Activated naive CD4-positive, alpha-beta T cell treated with anti-CD3 and anti-CD28 coated beads, Interleukin-2, amount 10 ng/mL, durations not matched to agents 7 days and 5 days (primary cell): ENCODE results near the gene SLCO4A1.
"Not testable (repeated sequence)": the region's sequence is repeated elsewhere in the genome, so short reads cannot be mapped to it uniquely, and the experiment has no call there.

Experiments
- CTCF ChIA-PET: fragments of 350-600 bp; sonication (Branson Sonifier 250); formaldehyde crosslinking; loops from one replicate; lab custom pipeline; 2021; ENCODE audit warnings: antibody characterized with exemption; lab: Charles Lee
- DNase-seq: peaks from one replicate; pipeline ENCODE4 v3.0.0-alpha.2; 2020
- H3K27ac Mint-ChIP-seq: one replicate; pipeline ENCODE4 v1.8.0; 2021; ENCODE audit warnings: mild to moderate bottlenecking, moderate library complexity, mixed read lengths
- H3K27me3 Mint-ChIP-seq: one replicate; pipeline ENCODE4 v1.8.0; 2021; ENCODE audit warnings: mild to moderate bottlenecking, mixed read lengths
- H3K36me3 Mint-ChIP-seq: one replicate; pipeline ENCODE4 v1.8.0; 2021; ENCODE audit warnings: mixed read lengths
- H3K4me1 Mint-ChIP-seq: one replicate; pipeline ENCODE4 v1.8.0; 2021; ENCODE audit warnings: mixed read lengths
- H3K4me3 Mint-ChIP-seq: one replicate; pipeline ENCODE4 v1.8.0; 2021; ENCODE audit warnings: mild to moderate bottlenecking, moderate library complexity, mixed read lengths
- H3K9me3 Mint-ChIP-seq: one replicate; pipeline ENCODE4 v1.8.0; 2021; ENCODE audit warnings: mixed read lengths

SLCO4A1 gene

DNA sequence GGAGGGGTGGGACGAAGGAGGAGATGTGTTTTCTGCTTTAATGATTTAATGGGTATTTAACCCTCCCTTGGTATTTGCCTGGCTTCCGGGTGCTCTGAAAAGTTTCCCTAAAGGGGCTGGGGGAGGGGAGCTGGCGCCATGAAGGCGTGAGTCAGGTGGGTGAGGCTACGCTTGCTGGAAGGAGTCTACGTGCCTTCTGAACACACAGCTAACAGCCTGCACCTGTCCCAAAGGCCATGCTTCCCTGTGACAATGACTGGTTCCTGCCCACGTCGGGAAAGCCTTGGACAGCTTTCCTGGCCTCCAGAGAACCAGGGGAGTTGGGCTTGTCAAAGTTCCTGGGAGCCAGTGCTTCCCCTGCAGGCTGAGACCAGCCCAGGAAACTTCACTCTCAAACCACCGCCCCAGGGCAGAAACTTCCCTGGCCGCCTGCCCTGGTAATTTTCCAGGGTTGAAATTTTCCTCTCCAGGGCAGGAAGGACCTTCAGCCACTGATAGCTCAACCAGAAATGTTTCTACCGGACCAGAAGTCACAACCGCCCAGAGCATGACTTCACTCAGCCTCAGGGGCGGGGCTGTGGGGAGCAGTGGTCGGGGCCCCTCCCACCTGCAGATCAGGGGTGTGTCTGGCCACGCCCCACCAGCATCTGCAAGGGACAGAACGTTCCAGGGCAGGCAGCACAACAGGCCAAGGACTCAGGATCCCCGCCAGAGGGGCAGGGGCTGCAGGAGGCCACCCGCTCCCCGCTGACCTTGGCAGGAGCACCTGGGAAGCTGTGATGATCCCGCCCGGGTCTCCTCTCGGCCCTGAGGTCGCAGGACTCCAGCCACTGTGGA is 18.6 kb upstream of the SLCO4A1 start:
- H3K9me3 Mint-ChIP-seq = no peaks in the 10 kb centered on the region
- peak; percentile 96 for DNase-seq
- H3K4me1 Mint-ChIP-seq = peaks cover 49% of the 10 kb centered on the region
- no peaks in the 10 kb centered on the region for H3K36me3 Mint-ChIP-seq
- CTCF ChIA-PET = interaction anchor here (1.4 to 2.5 kb wide), 5 partner anchors 12 to 168 kb away, joined by 3 to 8 read pairs (median 6); no protein-coding TSS in a partner anchor
- H3K4me3 Mint-ChIP-seq = peak overlapping the region; percentile 71
- H3K27ac Mint-ChIP-seq = peak overlapping the region; percentile 95
- H3K27me3 Mint-ChIP-seq = peaks cover 13% of the 10 kb centered on the region

GRCh38 chr20:62624325-62624690 is 18.0 kb upstream of the SLCO4A1 start:
- no peaks in the 10 kb centered on the region for H3K36me3 Mint-ChIP-seq
- peaks cover 14% of the 10 kb centered on the region for H3K27me3 Mint-ChIP-seq
- H3K4me1 Mint-ChIP-seq = peaks cover 43% of the 10 kb centered on the region
- DNase-seq = peak; percentile 52
- H3K27ac Mint-ChIP-seq = peak overlapping the region; percentile 95
- no peaks in the 10 kb centered on the region for H3K9me3 Mint-ChIP-seq
- CTCF ChIA-PET = interaction anchor here (1.2 to 2.5 kb wide), 6 partner anchors 11 to 168 kb away, joined by 3 to 8 read pairs (median 6); partner anchors contain the start of gene SLCO4A1
- H3K4me3 Mint-ChIP-seq = peak overlapping the region; percentile 71

DNA sequence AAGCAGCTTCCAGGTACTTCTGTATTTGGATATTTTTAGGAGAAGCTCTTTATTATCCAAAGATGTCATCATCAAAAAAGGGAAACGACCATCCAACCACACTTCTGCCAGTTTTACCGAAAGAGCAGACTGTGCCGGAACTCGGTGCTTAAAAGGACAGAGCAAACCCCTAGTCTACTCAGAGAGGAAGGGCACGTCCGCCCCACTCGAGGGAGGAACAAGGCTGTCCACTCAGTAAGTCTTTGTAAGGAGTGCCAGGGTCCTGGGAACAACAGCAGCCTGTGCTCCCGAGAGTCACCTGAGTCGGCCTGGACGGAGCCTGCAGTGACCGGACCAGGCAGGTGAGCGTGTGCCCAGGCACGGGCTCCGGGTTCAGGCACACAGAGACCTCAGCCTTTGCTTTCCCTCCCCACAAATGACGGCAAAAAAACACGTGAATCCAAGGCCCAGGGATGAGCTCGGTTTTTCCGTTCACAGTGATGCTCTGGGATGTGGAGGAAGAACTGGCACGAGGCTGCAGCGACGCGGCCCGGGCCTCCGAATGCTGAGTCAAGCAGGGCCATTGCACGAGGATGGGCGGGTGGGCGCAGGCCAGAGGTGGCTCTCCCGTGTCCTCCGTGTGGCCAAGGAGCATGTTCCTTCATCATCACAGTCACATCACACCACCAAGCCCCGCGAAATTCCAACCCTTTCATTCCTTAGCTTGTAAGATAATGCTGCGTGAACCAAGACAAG is 17.4 kb upstream of the SLCO4A1 start:
- Mint-ChIP-seq H3K4me1 (peaks cover 40% of the 10 kb centered on the region), H3K27ac (peak overlapping the region; percentile 71), H3K27me3 (peaks cover 20% of the 10 kb centered on the region), H3K36me3 (no peaks in the 10 kb centered on the region), H3K9me3 (no peaks in the 10 kb centered on the region), H3K4me3 (no peak overlapping the region)
- CTCF ChIA-PET = interaction anchor here (1.2 to 2.5 kb wide), 5 partner anchors 10 to 167 kb away, joined by 3 to 8 read pairs (median 5); partner anchors contain the start of gene SLCO4A1
- no peak for DNase-seq

- H3K4me1 Mint-ChIP-seq = peaks cover 40% of the 10 kb centered on the region
- no peak overlapping the region for H3K4me3 Mint-ChIP-seq
- H3K9me3 Mint-ChIP-seq = no peaks in the 10 kb centered on the region
- no peak for DNase-seq
- no peaks in the 10 kb centered on the region for H3K36me3 Mint-ChIP-seq
- CTCF ChIA-PET = interaction anchor here (0.9 to 2.5 kb wide), 5 partner anchors 10 to 216 kb away, joined by 3 to 8 read pairs (median 3); partner anchors contain the start of gene SLCO4A1
- peaks cover 26% of the 10 kb centered on the region for H3K27me3 Mint-ChIP-seq
- H3K27ac Mint-ChIP-seq = peak overlapping the region; percentile 14
Observed at GRCh38 chr20:62625516-62625915, 16.8 kb upstream of the SLCO4A1 start.

DNA sequence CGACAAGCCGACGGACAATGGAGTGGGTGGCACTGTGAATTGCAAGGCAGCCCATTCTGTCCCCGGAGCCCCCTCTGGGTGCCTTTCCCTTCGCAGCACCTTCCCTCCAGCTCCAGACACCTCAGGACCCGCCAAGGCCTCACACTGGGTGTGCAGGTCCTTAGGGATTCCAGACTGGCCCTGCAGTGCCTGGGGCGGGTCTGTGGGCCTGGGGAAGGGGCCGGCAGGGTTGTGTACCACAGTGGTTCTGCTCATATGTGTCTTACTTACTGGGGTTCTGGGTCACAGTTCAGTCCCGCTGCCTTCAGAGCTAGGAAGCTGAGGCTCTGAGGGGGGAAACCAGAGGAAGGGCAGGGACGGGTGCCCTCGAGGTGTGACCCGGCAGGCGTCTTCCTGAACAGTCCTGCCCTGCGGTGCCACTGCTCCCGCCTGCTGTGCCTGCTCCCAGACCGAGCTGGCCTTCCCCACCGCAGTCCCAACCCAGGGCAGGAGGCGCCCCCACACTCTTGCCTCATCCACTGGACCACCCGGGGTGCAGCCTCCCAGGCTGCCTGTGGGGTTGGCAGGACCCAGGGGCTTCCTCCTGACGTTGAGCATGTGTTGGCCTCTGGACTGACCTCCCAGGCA is 16.3 kb upstream of the SLCO4A1 start:
- Mint-ChIP-seq H3K36me3 (no peaks in the 10 kb centered on the region), H3K27me3 (peaks cover 31% of the 10 kb centered on the region), H3K4me1 (peaks cover 40% of the 10 kb centered on the region), H3K9me3 (no peaks in the 10 kb centered on the region), H3K27ac (no peak overlapping the region), H3K4me3 (no peak overlapping the region)
- DNase-seq = no peak
- CTCF ChIA-PET = interaction anchor here (0.9 to 1.4 kb wide), 3 partner anchors 9 to 216 kb away, joined by 3 to 5 read pairs (median 4); no protein-coding TSS in a partner anchor

- H3K9me3 Mint-ChIP-seq, H3K36me3 Mint-ChIP-seq, H3K4me3 Mint-ChIP-seq, H3K27ac Mint-ChIP-seq, DNase-seq: not testable (repeated sequence)
- peaks cover 28% of the 10 kb centered on the region for H3K4me1 Mint-ChIP-seq
- H3K27me3 Mint-ChIP-seq = peaks cover 42% of the 10 kb centered on the region
- CTCF ChIA-PET = interaction anchor here (1.4 kb wide), 1 partner anchor 11 kb away, joined by 4 read pairs; no protein-coding TSS in a partner anchor
Observed at GRCh38 chr20:62627425-62627824, 14.9 kb upstream of the SLCO4A1 start.

DNA sequence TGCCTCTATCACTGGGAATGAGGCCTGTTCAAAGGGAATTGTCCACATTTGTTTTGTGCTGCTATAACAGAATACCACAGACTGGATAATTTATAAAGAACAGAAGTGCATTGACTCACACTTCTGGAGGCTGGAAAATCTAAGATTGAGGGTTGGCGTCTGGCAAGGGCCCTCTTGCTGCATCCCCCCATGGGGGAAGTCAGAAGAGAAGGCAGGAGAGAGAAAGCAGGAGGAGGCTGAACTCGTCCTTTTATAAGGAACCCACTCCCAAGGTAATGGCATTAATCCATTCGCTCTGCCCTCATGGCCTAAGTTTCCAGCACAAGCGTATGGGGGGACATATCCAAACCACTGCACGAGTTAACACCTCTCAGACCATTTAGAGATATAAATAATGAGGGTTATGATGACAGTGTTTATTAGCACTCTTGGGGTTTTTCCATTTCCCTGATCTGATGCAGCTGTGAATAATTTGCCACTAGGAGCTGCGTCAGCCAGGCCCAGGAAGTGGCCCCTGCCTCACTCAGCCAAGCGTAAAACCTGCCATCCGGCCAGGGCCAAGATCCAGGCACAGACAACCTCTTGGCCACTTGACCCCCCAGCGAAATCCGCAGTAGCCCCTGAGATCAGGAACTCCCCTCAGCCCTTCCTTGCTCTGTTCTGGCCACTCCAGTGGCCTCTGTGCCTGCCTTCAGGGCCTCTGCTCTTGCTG is 14.2 kb upstream of the SLCO4A1 start:
- no peak for DNase-seq
- CTCF ChIA-PET = interaction anchor here (1.5 kb wide), 1 partner anchor 180 kb away, joined by 4 read pairs; no protein-coding TSS in a partner anchor
- no peak overlapping the region for H3K4me3 Mint-ChIP-seq
- no peaks in the 10 kb centered on the region for H3K36me3 Mint-ChIP-seq
- H3K4me1 Mint-ChIP-seq = peaks cover 21% of the 10 kb centered on the region
- peaks cover 48% of the 10 kb centered on the region for H3K27me3 Mint-ChIP-seq
- H3K27ac Mint-ChIP-seq = no peak overlapping the region
- H3K9me3 Mint-ChIP-seq = no peaks in the 10 kb centered on the region

GRCh38 chr20:62628691-62629090 is 13.6 kb upstream of the SLCO4A1 start:
- no peak overlapping the region for H3K4me3 Mint-ChIP-seq
- no peak overlapping the region for H3K27ac Mint-ChIP-seq
- peaks cover 54% of the 10 kb centered on the region for H3K27me3 Mint-ChIP-seq
- DNase-seq = no peak
- H3K36me3 Mint-ChIP-seq = no peaks in the 10 kb centered on the region
- peaks cover 15% of the 10 kb centered on the region for H3K4me1 Mint-ChIP-seq
- CTCF ChIA-PET = interaction anchor here (0.8 to 1.5 kb wide), 2 partner anchors 23 to 180 kb away, joined by 3 to 4 read pairs; no protein-coding TSS in a partner anchor
- H3K9me3 Mint-ChIP-seq = no peaks in the 10 kb centered on the region

DNA sequence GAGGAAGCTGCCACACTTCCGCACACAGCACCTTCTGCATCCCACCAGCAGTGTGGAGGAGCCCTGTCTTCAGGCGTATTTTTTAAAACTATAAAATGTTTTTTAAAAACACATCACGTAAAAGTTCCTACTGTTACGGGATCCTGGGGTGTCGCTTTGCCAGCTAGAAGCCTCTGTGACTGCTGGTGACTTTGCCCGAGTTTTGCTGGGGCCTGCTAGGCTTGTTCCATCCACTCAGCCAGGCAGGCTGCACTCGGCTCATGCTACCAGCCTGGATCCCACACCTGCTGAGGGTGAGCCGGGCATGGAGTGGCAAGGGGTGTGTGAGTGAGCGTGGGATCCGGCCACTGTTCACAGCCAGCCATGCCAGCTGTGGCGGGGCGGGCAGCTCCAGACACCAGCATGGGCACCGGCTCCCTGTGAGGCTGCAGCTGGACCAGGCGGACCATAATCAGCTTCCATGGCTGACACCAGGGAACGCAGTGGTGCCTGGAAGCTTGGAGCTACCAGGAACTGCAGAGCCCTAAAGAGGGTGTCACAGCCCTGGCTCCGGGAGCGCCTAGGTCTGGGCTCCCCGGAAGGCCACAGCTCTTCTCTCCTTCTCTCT is 12.3 kb upstream of the SLCO4A1 start:
- DNase-seq = no peak
- CTCF ChIA-PET = interaction anchor here (1.0 to 1.1 kb wide), 2 partner anchors 13 to 161 kb away, joined by 4 read pairs; no protein-coding TSS in a partner anchor
- H3K4me3 Mint-ChIP-seq = no peak overlapping the region
- H3K27ac Mint-ChIP-seq = no peak overlapping the region
- no peaks in the 10 kb centered on the region for H3K9me3 Mint-ChIP-seq
- peaks cover 3% of the 10 kb centered on the region for H3K4me1 Mint-ChIP-seq
- peaks cover 64% of the 10 kb centered on the region for H3K27me3 Mint-ChIP-seq
- H3K36me3 Mint-ChIP-seq = no peaks in the 10 kb centered on the region

GRCh38 chr20:62631336-62632308 is 10.7 kb upstream of the SLCO4A1 start:
- H3K27ac Mint-ChIP-seq = no peak overlapping the region
- no peak for DNase-seq
- H3K4me3 Mint-ChIP-seq = no peak overlapping the region
- H3K9me3 Mint-ChIP-seq = no peaks in the 10 kb centered on the region
- H3K27me3 Mint-ChIP-seq = peaks cover 76% of the 10 kb centered on the region
- CTCF ChIA-PET = no interaction called here
- H3K36me3 Mint-ChIP-seq = no peaks in the 10 kb centered on the region
- peaks cover 16% of the 10 kb centered on the region for H3K4me1 Mint-ChIP-seq

DNA sequence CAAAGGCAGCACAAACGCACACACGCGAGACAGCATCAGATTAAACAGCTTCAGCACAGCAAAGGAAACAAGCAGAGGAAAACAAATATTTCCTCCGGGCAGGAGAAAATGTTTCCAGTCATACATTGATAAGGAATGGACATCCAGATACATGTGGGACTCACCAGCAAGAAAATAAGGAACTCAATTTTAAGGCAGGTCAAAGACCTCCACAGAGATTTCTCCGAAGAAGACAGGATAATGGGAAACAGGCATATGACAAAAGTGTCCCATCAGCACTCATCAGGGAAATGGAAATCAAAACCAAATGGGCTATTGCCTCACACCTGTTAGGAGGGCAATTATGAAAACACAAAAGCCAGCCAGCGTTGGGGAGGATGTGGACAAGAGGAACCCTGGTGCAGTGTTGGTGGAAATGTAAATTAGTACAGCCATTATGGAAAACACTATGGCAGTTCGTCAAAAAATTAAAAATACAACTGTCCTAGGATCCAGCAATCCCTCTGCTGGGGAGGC is 9.7 kb upstream of the SLCO4A1 start:
- no peak overlapping the region for H3K27ac Mint-ChIP-seq
- no peaks in the 10 kb centered on the region for H3K9me3 Mint-ChIP-seq
- peaks cover 86% of the 10 kb centered on the region for H3K27me3 Mint-ChIP-seq
- peaks cover 21% of the 10 kb centered on the region for H3K4me1 Mint-ChIP-seq
- H3K4me3 Mint-ChIP-seq = no peak overlapping the region
- no peaks in the 10 kb centered on the region for H3K36me3 Mint-ChIP-seq
- CTCF ChIA-PET = no interaction called here
- DNase-seq = no peak
